HG02798 (cell line): ENCODE results near the gene ZDHHC19.
A peak's percentile ranks its signal among the peaks of the same experiment; 100 is the strongest.
"Not testable (repeated sequence)": the region's sequence is repeated elsewhere in the genome, so short reads cannot be mapped to it uniquely, and the experiment has no call there.

Source experiments
- ATAC-seq: cut with Tn5 transposase; IDR thresholded peaks from one replicate; pipeline ENCODE4 v1.9.1; 2021; ENCODE audit warnings: mild to moderate bottlenecking; ENCODE audit not compliant: unreplicated experiment, poor library complexity

ZDHHC19 gene

DNA sequence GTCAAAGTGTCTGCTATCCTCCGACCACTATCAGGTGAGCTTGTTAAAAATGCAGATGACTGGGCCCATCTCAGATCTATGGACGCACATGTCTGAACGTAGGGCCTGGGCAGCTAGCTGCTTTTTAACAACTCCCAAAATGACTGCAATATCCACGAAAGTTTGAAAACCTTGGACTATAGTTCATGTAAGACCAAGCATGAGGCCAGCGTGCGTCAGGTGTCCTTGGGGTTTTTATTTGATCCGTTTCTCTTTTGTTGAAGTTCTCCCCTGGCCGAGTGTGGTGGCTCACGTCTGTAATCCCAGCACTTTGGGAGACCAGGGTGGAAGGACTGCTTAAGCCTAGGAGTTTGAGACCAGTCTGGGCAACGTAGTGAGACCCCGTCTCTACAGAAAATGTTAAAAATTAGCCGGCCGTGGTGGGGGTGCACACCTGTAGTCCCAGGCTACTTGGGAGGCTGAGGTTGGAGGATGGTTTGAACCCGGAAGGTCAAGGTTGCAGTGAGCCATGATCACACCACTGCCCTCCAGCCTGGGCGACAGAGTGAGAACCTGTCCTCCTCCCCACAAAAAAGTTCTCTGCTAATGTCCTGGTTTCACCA lies 14.7 kb upstream of the ZDHHC19 start:
- no peak for ATAC-seq

DNA sequence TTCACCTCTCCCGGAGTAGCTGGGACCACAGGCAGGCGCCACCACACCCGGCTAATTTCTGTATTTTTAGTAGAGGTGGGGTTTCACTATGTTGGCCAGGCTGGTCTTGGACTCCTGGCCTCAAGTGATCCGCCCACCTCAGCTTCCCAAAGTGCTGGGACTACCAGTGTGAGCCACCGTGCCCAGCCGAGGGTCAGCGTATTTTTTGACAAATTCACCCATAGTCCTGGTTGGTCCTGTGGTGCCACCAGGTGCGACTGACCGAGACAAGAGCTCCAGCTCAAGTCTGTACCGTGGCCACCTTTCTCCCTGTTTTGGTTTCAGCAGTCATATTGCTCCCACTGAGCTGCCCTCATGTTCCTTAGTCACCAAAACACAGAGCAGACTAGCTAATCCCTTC lies 13.9 kb upstream of the ZDHHC19 start:
- no peak for ATAC-seq

DNA sequence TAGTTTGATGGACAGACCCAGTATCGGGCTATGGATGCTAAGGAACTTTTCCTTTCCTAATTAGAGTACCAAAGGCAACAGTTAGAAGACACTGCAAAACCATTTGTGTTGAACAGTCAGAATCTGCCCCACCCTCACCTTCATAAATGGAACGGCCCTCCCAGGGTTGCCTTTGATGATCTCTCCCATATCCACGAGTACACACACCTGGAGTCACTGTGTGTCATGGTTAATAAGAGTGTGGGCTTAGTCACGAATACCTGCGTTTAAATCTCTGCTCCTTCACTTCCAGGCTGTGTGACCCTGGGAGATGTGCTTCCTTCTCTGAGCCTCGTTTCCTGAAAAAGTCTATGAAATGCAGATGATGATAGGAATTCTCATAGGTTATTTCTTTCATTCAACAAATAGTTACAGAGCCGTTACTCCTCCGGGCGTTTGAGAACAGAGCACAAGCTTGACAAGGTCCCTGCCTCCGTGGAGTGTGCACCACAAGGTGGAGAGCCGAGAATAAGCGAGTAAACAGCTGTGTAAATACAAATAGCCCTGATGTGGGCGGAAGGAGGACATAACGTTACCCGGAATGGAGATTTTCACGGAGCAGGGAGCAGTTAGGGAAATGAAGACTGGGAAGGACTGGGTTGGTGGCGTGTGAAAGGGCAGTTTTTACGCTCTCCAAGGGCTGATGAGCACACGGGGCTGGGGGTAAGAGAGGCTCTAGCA lies 11.8 kb upstream of the ZDHHC19 start:
- ATAC-seq, result no peak

DNA sequence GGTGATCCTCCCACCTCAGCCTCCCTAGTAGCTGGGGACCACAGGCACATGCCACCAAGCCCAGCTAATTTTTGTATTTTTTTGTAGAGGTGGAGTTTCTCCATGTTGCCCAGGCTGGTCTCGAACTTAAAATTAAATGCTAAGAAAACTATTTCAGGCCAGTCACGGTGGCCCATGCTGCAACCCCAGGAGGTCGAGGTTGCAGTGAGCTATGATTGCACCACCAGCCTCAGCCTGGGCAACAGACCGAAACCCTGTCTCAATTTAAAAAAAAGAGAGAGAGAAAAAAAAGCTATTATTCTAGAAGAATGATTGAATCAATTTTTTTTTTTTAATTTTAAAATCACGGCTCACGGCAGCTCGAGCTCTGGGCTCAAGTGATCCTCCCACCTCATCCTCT lies 9.8 kb upstream of the ZDHHC19 start:
- no peak for ATAC-seq

DNA sequence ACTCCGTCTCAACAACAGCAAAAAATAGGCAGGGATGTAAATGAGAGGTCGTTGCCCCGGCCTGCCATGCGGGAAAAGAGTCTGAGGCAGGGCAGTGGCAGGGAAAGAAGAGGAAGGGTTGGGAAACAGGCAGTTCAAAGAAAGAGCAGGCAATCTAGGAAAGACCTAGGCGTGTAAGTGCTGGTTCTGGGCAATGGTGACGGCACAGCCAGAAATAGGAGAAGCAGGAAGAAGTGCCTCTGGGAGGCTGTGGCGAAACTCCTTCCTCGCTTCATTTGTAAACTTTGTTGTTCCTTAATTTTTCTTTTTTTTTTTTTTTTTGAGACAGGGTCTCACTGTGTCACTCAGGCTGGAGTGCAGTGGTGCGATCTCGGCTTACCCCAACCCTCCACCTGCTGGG lies 9.4 kb upstream of the ZDHHC19 start:
- no peak for ATAC-seq

DNA sequence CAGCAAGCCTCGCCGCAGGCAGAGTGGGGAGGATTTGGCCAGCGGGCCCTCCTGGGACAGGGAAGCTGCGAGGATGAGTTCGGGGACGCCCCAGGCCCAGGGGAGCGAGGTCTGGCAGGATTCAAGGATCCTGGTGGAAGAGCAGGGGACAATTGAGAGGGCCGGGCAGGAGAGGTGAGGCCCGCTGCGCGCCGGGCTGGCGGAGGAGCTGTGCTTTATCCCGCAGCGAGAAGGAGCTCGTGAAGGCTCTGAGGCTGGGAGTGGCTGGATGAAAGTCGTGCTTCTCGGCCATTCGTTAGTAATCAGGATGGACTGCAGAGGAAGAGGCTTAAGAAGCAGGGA lies 8.7 kb upstream of the ZDHHC19 start:
- no peak for ATAC-seq

DNA sequence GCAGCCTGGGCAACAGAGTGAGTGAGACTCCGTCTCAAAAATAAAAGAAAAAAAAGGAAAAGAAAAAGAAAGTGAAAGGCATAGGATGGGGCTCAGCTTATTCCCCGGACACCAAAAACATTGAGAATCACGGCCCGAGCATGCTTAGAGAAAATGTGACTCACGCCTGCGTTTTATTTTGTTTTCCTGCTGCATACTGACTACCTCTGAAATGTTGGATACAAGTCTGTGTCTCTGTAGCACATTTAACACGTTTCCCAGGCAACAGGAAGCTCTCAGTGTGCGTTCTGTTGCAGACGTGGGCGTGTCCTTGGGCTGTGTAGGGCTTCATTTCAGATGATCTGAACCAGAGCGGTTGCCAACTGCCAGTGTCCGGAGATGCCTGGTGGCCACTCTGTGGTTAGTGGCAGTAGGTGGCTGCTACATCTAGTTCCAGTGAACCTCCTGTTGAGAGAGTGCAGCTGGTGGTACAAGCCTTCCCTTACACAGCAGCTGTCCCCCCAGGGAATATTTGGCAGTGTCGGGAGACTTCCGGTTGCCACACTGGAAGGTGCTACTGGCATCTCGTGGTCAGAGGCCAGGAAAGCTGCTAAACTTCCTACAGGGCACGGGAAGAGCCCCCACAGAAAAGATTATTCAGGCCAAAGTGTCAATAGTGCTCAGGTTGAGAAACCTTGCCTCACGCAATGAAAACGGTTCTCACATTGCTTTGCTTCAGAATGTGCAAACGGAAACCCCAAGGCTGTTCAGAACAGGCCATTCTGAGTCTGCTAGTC lies 8.2 kb upstream of the ZDHHC19 start:
- peak; percentile 74 for ATAC-seq

DNA sequence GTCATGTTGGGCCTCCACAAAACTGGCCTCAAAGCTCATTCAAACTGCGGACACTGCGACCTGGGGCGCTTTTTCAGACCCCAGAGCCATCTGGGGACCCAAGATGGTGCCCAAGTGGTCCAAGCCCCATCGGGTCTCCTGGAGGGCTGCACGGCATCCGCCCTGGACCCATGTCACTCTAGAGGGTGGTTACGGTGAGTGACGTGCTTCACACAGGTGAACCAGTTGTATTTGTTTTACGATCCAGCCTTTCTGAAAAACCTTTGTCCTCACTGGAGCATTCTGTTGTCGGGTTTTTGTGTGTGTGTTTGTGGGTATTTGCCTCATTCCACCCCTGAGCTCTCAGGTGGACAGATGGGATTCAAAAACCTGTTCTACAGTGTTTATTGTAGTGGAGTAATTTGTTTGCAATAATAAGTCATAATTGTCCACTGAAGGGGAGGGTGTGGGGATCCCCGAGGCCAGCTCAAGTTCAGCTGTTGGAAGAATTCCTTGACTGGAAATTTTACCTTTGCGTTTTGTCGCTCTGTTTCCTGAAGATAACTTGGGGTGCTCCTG lies 7.0 kb upstream of the ZDHHC19 start:
- no peak for ATAC-seq

DNA sequence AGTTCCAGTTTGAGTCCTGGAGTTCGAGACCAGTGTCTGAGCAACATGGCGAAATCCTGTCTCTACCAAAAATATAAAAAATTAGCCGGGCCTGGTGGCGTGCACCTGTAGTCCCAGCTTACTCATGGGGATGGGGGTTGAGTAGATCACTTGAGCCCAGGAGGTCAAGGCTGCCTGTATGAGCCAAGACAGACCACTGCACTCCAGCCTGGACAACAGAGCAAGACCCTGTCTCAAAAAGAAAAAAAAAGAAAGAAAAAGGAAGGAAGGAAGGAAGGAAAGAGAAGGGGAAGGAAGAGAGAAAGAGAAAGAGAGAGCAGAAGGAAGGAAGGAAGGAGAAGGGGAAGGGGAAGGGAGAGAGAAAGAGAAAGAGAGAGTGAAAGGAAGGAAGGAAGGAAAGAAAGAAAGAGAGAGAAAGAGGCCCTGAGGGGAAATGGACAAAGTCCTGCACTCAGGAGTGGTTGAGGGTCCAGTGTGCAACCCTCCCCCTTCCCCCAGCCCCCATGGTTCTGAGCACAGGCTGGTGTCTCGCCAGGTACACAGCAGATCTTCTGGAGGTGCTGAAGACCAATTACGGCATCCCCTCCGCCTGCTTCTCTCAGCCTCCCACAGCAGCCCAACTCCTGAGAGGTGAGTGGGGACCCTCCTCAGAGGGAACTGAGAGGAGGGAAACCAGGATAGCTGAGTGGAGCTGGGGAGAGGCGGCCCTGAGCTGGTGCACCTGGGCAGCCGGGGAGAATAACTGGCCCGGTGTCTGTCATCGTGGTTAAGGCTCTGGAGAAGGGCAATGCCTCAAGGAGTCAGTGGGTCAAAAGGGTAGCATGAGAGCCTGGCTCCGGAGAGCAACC lies 6.3 kb upstream of the ZDHHC19 start:
- no peak for ATAC-seq

DNA sequence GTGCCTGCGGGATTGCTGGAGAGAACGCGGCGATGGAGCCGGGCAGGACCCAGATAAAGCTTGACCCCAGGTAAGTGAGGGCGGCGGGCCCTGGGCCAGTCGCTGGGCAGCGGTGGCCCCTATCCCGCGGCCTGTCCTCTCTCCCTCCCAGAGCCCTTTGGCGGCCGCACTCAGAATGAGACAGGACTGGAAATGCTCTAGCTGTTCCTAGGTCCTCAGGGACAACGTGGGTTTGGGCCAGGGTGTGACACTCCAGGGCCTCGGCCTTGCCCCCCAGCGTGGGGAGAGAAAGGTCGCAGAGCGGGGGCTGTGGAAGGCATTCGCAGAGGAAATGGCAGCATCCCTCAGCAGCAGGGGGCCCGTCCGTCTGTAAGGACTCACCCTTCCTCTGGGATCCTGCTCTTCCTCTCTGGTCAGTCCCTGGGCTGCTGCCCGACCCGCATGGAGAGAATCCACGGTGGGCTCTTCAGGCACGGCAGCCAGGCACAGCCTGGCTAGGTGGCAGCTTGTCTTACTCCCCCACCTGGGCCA lies 5.5 kb upstream of the ZDHHC19 start:
- ATAC-seq, result no peak

DNA sequence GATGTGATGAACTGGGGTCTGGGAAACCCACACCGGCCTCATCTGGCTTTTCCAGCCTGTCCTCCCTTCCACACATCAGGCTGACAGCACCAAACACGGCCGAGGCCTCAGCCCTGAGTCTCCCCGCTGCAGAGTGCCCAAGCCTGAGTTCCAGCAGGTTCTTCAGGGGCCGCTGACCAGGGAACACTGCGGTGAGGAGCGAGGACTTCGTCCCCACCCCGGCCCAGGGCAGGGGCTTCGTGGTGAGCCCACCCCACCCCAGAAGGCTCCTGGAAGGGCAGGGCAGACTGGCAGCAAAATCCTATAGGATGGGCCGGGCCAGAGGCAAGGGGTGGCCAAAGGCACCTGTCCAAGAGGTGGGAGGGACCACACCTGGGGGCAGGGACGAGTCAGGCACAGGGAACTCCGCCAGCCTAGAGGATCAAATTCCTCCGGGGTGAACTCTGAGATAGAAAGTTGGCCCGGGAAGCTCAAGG lies 4.9 kb upstream of the ZDHHC19 start, which contains the start of gene SLC51A:
Gene SLC51A, plus strand, starts transcription at position 446 of the 476 bp plus-strand sequence. CDS start 179 bp downstream, outside the sequence.
- ATAC-seq, result no peak

DNA sequence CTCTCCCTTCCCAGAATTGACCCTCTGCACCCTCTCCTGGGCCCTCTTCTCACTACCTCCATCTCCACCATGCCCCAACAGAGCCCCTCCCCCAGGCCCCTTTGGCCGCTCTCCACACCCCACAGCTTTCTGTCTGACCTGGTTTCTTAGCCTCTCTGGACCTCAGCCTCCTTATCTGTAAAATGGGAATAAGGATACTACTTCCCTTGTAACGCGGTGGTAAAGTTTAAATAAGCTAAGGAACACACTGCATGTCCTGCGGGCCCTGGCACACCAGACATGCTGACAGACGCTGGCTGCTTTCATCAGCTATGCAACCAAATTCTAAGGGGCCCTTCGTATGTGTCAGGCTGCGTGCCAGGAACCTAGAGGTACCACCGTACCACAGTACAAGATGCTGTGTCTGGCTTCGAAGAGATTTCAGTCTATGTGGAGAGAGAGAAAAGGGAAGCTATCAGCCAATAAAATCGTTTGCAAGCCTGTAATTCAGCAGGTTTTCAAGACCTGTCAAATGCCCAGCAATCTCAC lies 4.4 kb upstream of the ZDHHC19 start:
- ATAC-seq, result no peak

DNA sequence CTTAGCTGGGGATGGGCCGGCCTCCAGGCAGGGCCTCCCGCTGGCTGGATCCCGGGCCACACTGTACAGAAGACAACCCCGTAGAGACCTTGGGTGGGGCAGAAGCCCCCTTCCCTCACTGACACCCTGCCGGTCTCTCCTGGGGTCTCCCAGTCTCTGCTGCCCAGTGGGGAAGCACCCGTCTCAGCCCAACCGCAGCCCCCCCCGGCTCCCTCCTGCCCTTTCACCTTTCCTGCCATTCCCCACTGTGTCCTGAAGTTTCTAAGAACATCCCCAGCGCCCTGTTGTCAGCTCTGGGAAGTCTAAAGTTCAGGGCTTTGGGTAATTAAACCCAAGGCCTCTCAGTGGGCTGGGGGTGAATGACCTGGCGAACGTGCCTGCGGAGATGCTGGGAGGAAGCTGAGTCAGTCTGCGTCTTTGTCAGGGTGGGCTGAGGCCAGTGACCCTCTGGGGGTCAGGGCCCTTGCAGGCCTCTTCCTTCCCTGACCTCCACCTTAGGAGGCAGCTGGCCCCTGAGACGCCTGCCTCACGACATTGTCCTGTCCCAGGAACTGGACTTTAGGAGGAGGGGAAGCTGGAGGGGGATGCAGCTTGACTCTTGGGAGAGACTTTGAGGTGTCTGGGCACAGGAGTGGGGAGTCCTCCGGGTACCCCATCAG lies 3.7 kb upstream of the ZDHHC19 start:
- ATAC-seq, result no peak

DNA sequence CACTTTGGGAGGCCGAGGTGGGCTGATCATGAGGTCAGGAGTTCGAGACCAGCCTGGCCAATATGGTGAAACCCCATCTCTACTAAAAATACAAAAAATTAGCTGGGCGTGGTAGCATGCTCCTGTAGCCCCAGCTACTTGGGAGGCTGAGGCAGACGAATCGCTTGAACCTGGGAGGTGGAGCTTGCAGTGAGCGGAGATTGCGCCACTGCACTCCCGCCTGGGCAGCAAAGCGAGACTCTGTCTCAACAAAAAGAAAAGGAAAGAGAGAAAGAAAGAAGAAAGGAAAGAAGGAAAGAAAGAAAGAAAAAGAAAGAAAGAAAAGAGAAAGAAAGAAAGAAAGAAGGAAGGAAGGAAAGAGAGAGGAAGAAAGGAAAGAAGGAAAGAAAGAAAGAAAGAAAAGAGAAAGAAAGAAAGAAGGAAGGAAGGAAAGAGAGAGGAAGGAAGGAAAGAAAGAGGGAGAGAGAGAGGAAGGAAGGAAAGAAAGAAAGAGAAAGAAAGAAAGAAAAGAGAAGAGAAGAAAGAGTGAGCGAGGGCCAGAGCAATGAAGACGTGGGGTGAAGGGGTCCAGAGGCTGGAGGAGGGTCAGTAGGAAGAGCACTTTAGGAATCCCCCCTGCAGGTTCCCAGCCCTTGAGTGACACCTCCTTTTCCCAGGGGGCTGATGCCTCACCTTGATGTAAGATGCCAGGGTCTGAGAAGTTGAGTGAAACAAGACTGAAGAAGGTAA lies 1.1 kb downstream of the ZDHHC19 start:
- not testable (repeated sequence) for ATAC-seq

DNA sequence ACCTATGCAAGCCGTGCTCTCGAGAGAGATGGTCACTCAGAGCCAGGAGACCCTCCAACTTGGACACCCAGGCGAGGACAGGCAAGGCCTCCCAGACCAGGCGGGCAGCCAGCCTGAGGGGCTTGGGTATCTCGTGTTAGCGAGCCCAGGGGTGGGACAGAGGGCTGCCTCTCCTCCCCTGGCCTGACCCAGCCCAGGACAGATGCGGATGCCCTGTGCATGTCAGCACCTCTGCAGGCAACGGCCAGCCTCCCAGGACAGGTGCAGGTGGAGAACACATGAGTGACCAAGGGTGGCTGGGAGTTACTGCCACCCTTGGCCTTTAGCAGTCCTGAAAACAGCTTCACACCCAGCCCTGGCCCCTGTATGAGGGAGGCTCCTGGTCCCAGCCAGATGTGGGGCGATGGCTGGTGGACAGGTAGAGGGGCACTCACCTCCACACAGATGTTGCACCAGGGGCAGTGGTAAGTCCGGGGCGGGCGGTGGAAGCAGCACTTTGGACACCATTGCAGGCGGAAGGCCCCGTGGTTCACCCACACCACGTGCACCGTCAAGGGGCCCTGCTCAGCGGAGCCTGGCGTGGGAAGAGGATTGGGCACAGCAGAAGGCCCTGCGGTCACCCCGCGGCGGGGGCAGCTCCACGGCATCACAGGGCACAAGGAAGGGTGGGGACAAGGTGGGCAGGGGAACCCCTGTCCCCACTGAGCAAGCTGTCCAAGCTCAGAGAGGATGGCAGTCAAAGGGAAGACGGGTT lies 2.1 kb downstream of the ZDHHC19 start:
- no peak for ATAC-seq

DNA sequence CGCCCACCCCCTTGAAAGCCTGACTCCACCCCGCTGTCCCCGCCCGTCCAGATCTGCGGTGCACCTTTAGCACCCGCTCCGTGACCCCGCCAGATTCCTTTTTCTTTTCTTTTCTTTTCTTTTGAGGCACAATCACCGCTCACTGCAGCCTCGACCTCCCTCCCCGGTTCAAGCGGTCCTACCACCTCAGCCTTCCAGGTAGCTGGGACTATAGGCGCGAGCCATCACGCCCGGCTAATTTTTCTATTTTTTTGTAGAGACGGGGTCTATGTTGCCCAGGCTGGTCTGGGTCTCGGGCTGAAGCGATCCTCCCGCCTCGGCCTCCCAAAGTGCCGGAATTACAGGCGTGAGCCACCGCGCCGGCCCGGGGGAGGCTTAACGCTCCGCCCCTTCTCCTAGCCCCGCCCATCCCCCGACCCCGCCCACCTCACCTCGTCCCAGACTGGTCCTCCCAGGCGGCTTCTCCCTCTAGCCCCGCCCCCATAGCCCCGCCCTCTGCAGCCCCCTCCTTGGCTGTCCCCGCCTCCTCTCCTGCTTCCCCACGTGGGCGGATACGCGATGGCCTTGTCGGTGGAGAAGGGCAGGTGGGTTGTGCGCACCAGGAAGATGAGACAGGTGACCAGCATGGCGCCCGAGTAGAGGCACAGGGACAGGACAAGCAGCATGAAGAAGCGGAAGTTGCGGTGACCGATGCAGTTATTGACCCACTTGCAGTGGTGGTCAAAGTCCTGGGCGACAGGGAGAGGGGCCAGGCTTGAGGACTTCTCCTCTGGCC lies 3.2 kb downstream of the ZDHHC19 start:
- ATAC-seq, result no peak
